Type B pancreatic cell (in vitro differentiated cells): ENCODE measurements around the gene ACTC1. TPM values are rescaled to one million over a fixed set of nuclear protein-coding genes. Genes with fewer than 3 reads are reported as not detected.

Experiments
- DNase-seq: peaks from one replicate; pipeline ENCODE4 v3.0.0; 2021; ENCODE audit warnings: mixed read lengths; ENCODE audit not compliant: unreplicated experiment; ENCODE audit errors: extremely low spot score
- H3K27ac Mint-ChIP-seq: 2 replicates; pipeline ENCODE4 v1.8.0; 2021; ENCODE audit warnings: mild to moderate bottlenecking, mixed read lengths
- H3K27me3 Mint-ChIP-seq: 2 replicates; pipeline ENCODE4 v1.8.0; 2021; ENCODE audit warnings: mixed read lengths
- H3K36me3 Mint-ChIP-seq: 2 replicates; pipeline ENCODE4 v1.8.0; 2021; ENCODE audit warnings: mixed read lengths
- H3K4me1 Mint-ChIP-seq: one replicate; pipeline ENCODE4 v1.8.0; 2021; ENCODE audit warnings: mixed read lengths; ENCODE audit not compliant: unreplicated experiment
- H3K4me3 Mint-ChIP-seq: 2 replicates; pipeline ENCODE4 v1.8.0; 2021; ENCODE audit warnings: mild to moderate bottlenecking, mixed read lengths
- H3K9me3 Mint-ChIP-seq: 2 replicates; pipeline ENCODE4 v1.8.0; 2021; ENCODE audit warnings: mixed read lengths
- total RNA-seq: library from RNA; stranded (reverse); gene quantifications from 2 replicates; pipeline ENCODE4 v1.2.1, GENCODE V29; 2021; ENCODE audit warnings: low replicate concordance
- TF ChIP-seq, protein P1 (sequence below): fragments of 200-600 bp; sonication (generic); conservative IDR thresholded peaks from 2 replicates; pipeline ENCODE4 v1.5.0; 2021; ENCODE audit warnings: antibody characterized with exemption, mild to moderate bottlenecking

ACTC1 gene
- total RNA-seq, 1 donor from 2014 or later, result 19.7 TPM

DNA sequence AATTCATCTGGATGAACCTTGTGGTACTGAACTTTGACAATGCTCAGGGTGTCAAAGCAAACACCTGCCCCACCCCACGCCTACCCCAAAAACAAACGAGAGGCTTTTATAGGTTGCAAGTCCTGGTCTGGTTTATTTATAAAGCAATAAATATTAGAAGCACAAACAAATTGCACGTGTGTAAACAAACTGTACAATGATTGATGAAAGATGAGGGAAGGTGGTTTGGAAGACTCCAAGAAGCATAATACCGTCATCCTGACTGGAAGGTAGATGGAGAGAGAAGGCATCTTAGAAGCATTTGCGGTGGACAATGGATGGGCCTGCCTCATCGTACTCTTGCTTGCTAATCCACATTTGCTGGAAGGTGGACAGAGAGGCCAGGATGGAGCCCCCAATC lies 5.2 kb downstream of the ACTC1 start:
- Mint-ChIP-seq H3K9me3 (no peaks in the 10 kb centered on the region), H3K4me3 (no peak overlapping the region), H3K27me3 (peaks cover 54% of the 10 kb centered on the region), H3K36me3 (no peaks in the 10 kb centered on the region), H3K4me1 (no peaks in the 10 kb centered on the region), H3K27ac (no peak overlapping the region)
- TF ChIP-seq, protein P1, sequence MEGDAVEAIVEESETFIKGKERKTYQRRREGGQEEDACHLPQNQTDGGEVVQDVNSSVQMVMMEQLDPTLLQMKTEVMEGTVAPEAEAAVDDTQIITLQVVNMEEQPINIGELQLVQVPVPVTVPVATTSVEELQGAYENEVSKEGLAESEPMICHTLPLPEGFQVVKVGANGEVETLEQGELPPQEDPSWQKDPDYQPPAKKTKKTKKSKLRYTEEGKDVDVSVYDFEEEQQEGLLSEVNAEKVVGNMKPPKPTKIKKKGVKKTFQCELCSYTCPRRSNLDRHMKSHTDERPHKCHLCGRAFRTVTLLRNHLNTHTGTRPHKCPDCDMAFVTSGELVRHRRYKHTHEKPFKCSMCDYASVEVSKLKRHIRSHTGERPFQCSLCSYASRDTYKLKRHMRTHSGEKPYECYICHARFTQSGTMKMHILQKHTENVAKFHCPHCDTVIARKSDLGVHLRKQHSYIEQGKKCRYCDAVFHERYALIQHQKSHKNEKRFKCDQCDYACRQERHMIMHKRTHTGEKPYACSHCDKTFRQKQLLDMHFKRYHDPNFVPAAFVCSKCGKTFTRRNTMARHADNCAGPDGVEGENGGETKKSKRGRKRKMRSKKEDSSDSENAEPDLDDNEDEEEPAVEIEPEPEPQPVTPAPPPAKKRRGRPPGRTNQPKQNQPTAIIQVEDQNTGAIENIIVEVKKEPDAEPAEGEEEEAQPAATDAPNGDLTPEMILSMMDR, result no peak
- DNase-seq, result no peak

- peaks cover 51% of the 10 kb centered on the region for H3K27me3 Mint-ChIP-seq
- no peaks in the 10 kb centered on the region for H3K4me1 Mint-ChIP-seq
- TF ChIP-seq, protein P1, result no peak
- no peaks in the 10 kb centered on the region for H3K9me3 Mint-ChIP-seq
- DNase-seq, result no peak
- H3K27ac Mint-ChIP-seq, result no peak overlapping the region
- no peaks in the 10 kb centered on the region for H3K36me3 Mint-ChIP-seq
- no peak overlapping the region for H3K4me3 Mint-ChIP-seq
Observed at GRCh38 chr15:34789326-34789725, 6.0 kb downstream of the ACTC1 start.

DNA sequence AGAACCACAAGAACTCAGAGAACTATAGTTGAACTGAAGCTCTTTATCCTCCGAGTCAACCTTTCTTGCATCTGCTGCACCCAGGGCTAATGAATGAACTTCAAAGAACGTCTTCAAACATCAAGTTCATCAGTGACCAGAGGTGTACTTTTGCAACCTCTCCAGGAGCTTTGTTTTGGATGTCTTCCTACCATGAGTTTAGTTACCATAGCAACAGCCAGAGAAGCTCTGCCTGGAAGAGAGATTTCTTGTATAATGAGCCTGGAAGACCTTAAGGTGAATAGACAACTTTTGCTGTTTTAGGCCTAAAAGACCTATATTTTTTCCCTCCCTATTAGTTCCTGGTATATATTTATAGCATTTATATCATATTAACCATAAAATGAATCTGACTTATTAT lies 9.1 kb downstream of the ACTC1 start:
- no peaks in the 10 kb centered on the region for H3K36me3 Mint-ChIP-seq
- no peaks in the 10 kb centered on the region for H3K4me1 Mint-ChIP-seq
- no peaks in the 10 kb centered on the region for H3K9me3 Mint-ChIP-seq
- no peak overlapping the region for H3K4me3 Mint-ChIP-seq
- H3K27me3 Mint-ChIP-seq, result peaks cover 30% of the 10 kb centered on the region
- TF ChIP-seq, protein P1, result no peak
- no peak for DNase-seq
- no peak overlapping the region for H3K27ac Mint-ChIP-seq

GRCh38 chr15:34783991-34784390 lies 11.4 kb downstream of the ACTC1 start:
- TF ChIP-seq, protein P1, result no peak
- no peak overlapping the region for H3K27ac Mint-ChIP-seq
- H3K9me3 Mint-ChIP-seq, result peaks cover 8% of the 10 kb centered on the region
- no peak for DNase-seq
- H3K36me3 Mint-ChIP-seq, result no peaks in the 10 kb centered on the region
- peaks cover 21% of the 10 kb centered on the region for H3K27me3 Mint-ChIP-seq
- no peak overlapping the region for H3K4me3 Mint-ChIP-seq
- H3K4me1 Mint-ChIP-seq, result no peaks in the 10 kb centered on the region

DNA sequence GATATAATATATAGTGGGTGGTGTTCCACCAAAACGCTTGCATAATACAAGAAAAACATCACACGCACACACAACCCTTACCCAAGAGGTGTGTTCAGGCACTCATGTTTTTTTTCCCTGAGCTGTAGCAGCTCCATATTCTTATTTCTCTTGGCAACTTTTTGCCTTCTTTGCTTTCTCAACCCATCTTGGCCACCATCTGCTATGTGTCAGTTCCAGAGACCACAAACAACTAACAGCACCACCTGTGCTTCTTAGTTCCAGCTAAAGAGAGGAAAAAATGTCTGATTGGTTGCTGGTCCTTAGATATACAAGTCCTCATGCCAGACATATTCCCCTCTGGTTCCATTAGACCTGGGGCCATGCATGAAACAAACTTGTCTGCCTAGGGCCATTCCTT lies 11.9 kb downstream of the ACTC1 start:
- Mint-ChIP-seq H3K27ac (no peak overlapping the region), H3K4me1 (no peaks in the 10 kb centered on the region), H3K36me3 (no peaks in the 10 kb centered on the region), H3K4me3 (no peak overlapping the region), H3K9me3 (peaks cover 8% of the 10 kb centered on the region), H3K27me3 (peaks cover 21% of the 10 kb centered on the region)
- TF ChIP-seq, protein P1, result no peak
- DNase-seq, result no peak

DNA sequence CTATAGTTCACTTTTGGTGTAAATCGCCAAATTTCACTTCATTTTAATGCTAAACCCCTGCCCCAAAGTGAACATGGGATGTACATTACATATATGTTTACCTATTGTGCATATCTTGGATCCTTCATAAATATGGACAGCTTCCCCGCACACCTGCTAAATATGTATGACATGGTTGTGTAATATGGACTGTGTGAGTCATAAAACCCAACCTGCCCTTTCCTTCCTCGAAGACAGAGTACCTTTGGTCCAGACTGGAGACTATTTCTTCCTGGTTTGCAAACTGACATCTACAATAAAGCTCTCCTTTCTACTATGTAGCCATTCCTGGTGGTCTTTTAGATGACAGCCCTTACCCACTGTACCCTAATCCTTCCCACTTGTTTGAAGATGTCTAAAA lies 12.4 kb downstream of the ACTC1 start:
- H3K4me3 Mint-ChIP-seq, result no peak overlapping the region
- no peaks in the 10 kb centered on the region for H3K36me3 Mint-ChIP-seq
- H3K4me1 Mint-ChIP-seq, result no peaks in the 10 kb centered on the region
- H3K27me3 Mint-ChIP-seq, result peaks cover 21% of the 10 kb centered on the region
- no peak overlapping the region for H3K27ac Mint-ChIP-seq
- peaks cover 8% of the 10 kb centered on the region for H3K9me3 Mint-ChIP-seq
- DNase-seq, result no peak
- TF ChIP-seq, protein P1, result no peak
